OCI-LY3 (cell line): ENCODE measurements around the gene PRPSAP1.

Source experiments
- EZH2phosphoT487 ChIP-seq: fragments of 200-600 bp; shearing (Covaris generic); IDR thresholded peaks from 2 replicates; pipeline ENCODE4 v1.6.1; 2018; ENCODE audit warnings: antibody characterized with exemption, mixed run types, low read depth
- TF ChIP-seq, protein P1 (sequence below): fragments of 200-600, 300-600 bp; sonication (generic); IDR thresholded peaks from 2 replicates; pipeline ENCODE4 v1.5.1; 2014; ENCODE audit warnings: antibody characterized with exemption, low read length, low read depth

GRCh38 chr17:76277300-76278267 is 76.1 kb downstream of the PRPSAP1 start:
- TF ChIP-seq, protein P1, sequence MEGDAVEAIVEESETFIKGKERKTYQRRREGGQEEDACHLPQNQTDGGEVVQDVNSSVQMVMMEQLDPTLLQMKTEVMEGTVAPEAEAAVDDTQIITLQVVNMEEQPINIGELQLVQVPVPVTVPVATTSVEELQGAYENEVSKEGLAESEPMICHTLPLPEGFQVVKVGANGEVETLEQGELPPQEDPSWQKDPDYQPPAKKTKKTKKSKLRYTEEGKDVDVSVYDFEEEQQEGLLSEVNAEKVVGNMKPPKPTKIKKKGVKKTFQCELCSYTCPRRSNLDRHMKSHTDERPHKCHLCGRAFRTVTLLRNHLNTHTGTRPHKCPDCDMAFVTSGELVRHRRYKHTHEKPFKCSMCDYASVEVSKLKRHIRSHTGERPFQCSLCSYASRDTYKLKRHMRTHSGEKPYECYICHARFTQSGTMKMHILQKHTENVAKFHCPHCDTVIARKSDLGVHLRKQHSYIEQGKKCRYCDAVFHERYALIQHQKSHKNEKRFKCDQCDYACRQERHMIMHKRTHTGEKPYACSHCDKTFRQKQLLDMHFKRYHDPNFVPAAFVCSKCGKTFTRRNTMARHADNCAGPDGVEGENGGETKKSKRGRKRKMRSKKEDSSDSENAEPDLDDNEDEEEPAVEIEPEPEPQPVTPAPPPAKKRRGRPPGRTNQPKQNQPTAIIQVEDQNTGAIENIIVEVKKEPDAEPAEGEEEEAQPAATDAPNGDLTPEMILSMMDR, result no peak
- TF ChIP-seq EZH2phosphoT487, result no peak
